ENCODE data around the gene RCN2. TPM values are rescaled to one million over a fixed set of nuclear protein-coding genes. Genes with fewer than 3 reads are reported as not detected.

Gene RCN2
- total and polyA plus RNA-seq, 2 experiments from 2014 or later, result 170 to 327 TPM

DNA sequence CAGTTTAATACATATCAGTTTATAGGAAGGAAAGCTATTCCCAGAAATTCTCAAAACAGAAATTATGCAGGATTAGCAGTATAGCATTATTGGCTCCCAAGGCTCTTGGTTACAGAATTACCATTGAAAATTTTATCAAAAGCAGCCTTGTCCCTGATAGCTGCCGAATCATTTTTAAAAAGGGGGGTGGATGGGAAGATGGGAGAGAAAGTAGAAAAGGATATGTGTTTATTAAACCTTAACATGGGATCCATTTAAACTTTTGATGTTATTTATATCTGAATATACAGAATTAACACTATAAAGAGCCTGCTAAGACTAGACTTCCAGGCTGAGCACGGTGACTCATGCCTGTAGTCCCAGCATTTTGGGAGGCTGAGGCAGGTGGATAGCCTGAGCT lies 10.8 kb downstream of the RCN2 start:
- ATAC-seq (no peak), DNase-seq (ENCODE audit: low spot score) (no peak)
- Histone ChIP-seq H3K9me2 (ENCODE audit: insufficient read depth) (no peaks in the 10 kb centered on the region), H3K4me2 (no peak overlapping the region), H4K20me1 (replicated peaks; ENCODE audit: insufficient read depth) (peaks cover 9% of the 10 kb centered on the region; the same call in 1 of the 2 replicates), H3K27ac (ENCODE audit: low read depth) (peak overlapping the region; percentile 40), H3K4me3 (no peak overlapping the region), H3F3A (replicated peaks; ENCODE audit: low read depth) (no peaks in the 10 kb centered on the region), H2AFZ (no peak overlapping the region), H3K36me3 (ENCODE audit: insufficient read depth) (peaks cover 28% of the 10 kb centered on the region; the same call in 1 of the 2 replicates), H3K4me1 (ENCODE audit: insufficient read depth) (peaks cover 17% of the 10 kb centered on the region), H3K79me2 (replicated peaks; ENCODE audit: insufficient read depth) (peaks cover 27% of the 10 kb centered on the region), H3K27me3 (ENCODE audit: insufficient read depth) (no peaks in the 10 kb centered on the region)
- H3K27ac Mint-ChIP-seq, result peak overlapping the region; percentile 61; the same call in 1 of the 2 replicates
- H3K27me3 Mint-ChIP-seq (ENCODE audit: insufficient read depth, low read depth, poor library complexity), result no peaks in the 10 kb centered on the region
- no peak overlapping the region for H3K4me3 Mint-ChIP-seq
- no peaks in the 10 kb centered on the region for H3K9me3 Mint-ChIP-seq
- peaks cover 14% of the 10 kb centered on the region; the same call in 2 of the 3 replicates for H3K4me1 Mint-ChIP-seq
- TF ChIP-seq NANOG (IDR thresholded peaks at IDR 0.05; ENCODE audit: borderline replicate concordance) (no peak), JUNB (IDR thresholded peaks at IDR 0.05; ENCODE audit: unreplicated experiment) (no peak), EZH2 (IDR thresholded peaks at IDR 0.05; ENCODE audit: low read depth, unreplicated experiment) (no peak), CREB1 (CRISPR knock-in tag; IDR thresholded peaks at IDR 0.05; ENCODE audit: low read depth) (no peak), ZNF114 (CRISPR knock-in tag; IDR thresholded peaks at IDR 0.05) (no peak), STAT1 (IDR thresholded peaks at IDR 0.05; ENCODE audit: unreplicated experiment) (no peak), EZH2phosphoT487 (IDR thresholded peaks at IDR 0.05; ENCODE audit: unreplicated experiment) (no peak), ZNF331 (CRISPR knock-in tag; IDR thresholded peaks at IDR 0.05; ENCODE audit: low read depth) (no peak), POLR2AphosphoS5 (IDR thresholded peaks at IDR 0.05; ENCODE audit: low read depth) (no peak)
- TF ChIP-seq, protein P1, sequence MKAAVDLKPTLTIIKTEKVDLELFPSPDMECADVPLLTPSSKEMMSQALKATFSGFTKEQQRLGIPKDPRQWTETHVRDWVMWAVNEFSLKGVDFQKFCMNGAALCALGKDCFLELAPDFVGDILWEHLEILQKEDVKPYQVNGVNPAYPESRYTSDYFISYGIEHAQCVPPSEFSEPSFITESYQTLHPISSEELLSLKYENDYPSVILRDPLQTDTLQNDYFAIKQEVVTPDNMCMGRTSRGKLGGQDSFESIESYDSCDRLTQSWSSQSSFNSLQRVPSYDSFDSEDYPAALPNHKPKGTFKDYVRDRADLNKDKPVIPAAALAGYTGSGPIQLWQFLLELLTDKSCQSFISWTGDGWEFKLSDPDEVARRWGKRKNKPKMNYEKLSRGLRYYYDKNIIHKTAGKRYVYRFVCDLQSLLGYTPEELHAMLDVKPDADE (IDR thresholded peaks at IDR 0.05), result no peak
- TF ChIP-seq, protein P2, sequence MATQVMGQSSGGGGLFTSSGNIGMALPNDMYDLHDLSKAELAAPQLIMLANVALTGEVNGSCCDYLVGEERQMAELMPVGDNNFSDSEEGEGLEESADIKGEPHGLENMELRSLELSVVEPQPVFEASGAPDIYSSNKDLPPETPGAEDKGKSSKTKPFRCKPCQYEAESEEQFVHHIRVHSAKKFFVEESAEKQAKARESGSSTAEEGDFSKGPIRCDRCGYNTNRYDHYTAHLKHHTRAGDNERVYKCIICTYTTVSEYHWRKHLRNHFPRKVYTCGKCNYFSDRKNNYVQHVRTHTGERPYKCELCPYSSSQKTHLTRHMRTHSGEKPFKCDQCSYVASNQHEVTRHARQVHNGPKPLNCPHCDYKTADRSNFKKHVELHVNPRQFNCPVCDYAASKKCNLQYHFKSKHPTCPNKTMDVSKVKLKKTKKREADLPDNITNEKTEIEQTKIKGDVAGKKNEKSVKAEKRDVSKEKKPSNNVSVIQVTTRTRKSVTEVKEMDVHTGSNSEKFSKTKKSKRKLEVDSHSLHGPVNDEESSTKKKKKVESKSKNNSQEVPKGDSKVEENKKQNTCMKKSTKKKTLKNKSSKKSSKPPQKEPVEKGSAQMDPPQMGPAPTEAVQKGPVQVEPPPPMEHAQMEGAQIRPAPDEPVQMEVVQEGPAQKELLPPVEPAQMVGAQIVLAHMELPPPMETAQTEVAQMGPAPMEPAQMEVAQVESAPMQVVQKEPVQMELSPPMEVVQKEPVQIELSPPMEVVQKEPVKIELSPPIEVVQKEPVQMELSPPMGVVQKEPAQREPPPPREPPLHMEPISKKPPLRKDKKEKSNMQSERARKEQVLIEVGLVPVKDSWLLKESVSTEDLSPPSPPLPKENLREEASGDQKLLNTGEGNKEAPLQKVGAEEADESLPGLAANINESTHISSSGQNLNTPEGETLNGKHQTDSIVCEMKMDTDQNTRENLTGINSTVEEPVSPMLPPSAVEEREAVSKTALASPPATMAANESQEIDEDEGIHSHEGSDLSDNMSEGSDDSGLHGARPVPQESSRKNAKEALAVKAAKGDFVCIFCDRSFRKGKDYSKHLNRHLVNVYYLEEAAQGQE (IDR thresholded peaks at IDR 0.05; ENCODE audit: unreplicated experiment), result no peak
- TF ChIP-seq, protein P3, sequence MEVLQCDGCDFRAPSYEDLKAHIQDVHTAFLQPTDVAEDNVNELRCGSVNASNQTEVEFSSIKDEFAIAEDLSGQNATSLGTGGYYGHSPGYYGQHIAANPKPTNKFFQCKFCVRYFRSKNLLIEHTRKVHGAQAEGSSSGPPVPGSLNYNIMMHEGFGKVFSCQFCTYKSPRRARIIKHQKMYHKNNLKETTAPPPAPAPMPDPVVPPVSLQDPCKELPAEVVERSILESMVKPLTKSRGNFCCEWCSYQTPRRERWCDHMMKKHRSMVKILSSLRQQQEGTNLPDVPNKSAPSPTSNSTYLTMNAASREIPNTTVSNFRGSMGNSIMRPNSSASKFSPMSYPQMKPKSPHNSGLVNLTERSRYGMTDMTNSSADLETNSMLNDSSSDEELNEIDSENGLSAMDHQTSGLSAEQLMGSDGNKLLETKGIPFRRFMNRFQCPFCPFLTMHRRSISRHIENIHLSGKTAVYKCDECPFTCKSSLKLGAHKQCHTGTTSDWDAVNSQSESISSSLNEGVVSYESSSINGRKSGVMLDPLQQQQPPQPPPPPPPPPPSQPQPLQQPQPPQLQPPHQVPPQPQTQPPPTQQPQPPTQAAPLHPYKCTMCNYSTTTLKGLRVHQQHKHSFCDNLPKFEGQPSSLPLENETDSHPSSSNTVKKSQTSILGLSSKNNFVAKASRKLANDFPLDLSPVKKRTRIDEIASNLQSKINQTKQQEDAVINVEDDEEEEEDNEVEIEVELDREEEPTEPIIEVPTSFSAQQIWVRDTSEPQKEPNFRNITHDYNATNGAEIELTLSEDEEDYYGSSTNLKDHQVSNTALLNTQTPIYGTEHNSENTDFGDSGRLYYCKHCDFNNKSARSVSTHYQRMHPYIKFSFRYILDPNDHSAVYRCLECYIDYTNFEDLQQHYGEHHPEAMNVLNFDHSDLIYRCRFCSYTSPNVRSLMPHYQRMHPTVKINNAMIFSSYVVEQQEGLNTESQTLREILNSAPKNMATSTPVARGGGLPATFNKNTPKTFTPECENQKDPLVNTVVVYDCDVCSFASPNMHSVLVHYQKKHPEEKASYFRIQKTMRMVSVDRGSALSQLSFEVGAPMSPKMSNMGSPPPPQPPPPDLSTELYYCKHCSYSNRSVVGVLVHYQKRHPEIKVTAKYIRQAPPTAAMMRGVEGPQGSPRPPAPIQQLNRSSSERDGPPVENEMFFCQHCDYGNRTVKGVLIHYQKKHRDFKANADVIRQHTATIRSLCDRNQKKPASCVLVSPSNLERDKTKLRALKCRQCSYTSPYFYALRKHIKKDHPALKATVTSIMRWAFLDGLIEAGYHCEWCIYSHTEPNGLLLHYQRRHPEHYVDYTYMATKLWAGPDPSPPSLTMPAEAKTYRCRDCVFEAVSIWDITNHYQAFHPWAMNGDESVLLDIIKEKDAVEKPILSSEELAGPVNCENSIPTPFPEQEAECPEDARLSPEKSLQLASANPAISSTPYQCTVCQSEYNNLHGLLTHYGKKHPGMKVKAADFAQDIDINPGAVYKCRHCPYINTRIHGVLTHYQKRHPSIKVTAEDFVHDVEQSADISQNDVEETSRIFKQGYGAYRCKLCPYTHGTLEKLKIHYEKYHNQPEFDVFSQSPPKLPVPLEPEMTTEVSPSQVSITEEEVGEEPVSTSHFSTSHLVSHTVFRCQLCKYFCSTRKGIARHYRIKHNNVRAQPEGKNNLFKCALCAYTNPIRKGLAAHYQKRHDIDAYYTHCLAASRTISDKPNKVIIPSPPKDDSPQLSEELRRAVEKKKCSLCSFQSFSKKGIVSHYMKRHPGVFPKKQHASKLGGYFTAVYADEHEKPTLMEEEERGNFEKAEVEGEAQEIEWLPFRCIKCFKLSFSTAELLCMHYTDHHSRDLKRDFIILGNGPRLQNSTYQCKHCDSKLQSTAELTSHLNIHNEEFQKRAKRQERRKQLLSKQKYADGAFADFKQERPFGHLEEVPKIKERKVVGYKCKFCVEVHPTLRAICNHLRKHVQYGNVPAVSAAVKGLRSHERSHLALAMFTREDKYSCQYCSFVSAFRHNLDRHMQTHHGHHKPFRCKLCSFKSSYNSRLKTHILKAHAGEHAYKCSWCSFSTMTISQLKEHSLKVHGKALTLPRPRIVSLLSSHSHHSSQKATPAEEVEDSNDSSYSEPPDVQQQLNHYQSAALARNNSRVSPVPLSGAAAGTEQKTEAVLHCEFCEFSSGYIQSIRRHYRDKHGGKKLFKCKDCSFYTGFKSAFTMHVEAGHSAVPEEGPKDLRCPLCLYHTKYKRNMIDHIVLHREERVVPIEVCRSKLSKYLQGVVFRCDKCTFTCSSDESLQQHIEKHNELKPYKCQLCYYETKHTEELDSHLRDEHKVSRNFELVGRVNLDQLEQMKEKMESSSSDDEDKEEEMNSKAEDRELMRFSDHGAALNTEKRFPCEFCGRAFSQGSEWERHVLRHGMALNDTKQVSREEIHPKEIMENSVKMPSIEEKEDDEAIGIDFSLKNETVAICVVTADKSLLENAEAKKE (CRISPR knock-in tag; IDR thresholded peaks at IDR 0.05), result no peak
- TF ChIP-seq, protein P4, sequence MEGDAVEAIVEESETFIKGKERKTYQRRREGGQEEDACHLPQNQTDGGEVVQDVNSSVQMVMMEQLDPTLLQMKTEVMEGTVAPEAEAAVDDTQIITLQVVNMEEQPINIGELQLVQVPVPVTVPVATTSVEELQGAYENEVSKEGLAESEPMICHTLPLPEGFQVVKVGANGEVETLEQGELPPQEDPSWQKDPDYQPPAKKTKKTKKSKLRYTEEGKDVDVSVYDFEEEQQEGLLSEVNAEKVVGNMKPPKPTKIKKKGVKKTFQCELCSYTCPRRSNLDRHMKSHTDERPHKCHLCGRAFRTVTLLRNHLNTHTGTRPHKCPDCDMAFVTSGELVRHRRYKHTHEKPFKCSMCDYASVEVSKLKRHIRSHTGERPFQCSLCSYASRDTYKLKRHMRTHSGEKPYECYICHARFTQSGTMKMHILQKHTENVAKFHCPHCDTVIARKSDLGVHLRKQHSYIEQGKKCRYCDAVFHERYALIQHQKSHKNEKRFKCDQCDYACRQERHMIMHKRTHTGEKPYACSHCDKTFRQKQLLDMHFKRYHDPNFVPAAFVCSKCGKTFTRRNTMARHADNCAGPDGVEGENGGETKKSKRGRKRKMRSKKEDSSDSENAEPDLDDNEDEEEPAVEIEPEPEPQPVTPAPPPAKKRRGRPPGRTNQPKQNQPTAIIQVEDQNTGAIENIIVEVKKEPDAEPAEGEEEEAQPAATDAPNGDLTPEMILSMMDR (conservative IDR thresholded peaks at IDR 0.05; ENCODE audit: low read depth in 2 of 2), result no peak
- peaks cover 65% of the 10 kb centered on the region for H3K36me3 Mint-ChIP-seq (ENCODE audit: low read depth)
